NK-92 (cell line): ENCODE results near the gene MROH2B.

Experiments
- DNase-seq: peaks from one replicate; lab custom pipeline; 2025; ENCODE audit not compliant: unreplicated experiment; lab: John Stamatoyannopoulos, UW

The MROH2B gene

DNA sequence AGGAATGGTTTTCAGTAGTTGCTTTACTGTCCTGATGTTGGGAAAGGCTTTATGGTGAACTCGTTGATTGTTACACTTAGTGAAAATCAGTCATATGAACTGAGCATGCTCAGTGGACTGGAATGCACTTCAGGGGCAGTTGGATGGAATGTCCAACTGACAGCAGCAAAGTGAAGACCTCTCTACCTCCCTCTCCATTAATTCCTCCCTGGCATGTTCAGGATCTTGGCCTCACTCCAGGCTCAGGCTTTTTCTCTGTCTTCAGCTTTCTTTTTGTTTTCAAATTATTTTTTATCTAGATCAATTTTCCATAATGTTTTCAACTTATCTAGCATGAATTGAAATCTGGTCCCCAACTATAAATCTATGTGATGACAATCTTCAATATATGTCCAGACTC lies at the start of gene MROH2B:
Gene MROH2B (minus strand): TSS at position 101 of the 400 bp plus-strand sequence. CDS start 490 bp downstream, outside the sequence.
- no peak for DNase-seq

DNA sequence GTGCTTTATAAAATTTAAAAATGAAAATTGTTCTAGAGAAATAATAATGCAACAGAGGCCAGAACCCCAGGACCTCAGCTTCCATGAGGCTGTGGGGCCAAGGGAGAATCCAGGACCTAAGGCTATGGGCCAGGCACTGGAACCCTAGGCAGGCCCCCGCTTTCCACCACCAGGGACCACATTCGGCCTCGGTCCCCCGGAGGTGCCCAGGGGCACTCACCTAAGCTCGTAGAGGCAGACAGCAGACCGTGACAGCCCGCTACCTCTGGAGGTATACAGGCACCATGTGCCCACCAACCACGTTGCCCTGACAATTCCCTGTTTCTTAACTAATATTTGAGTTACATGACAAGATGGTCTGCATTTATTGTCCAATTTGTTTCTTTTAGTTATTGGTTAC lies 49.5 kb upstream of the MROH2B start:
- DNase-seq: no peak

DNA sequence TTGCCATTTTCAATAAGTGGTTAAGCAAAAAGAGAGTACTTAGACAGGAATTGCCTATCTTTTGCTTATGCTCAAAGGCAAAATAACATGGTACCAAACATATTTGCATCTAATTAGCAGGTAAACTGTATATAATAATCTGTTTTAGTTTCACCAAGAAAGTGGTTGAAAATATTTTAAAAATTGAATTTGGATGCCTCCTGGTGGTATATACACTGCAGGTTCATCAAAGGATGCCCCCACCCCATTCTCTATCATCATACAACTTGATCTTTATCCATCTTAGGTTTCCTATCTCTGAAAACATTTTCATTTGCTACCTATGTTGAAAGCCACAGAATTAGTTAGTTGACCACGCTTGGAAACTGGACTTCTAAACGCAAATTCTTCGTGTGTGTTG lies 47.0 kb upstream of the MROH2B start:
- no peak for DNase-seq

DNA sequence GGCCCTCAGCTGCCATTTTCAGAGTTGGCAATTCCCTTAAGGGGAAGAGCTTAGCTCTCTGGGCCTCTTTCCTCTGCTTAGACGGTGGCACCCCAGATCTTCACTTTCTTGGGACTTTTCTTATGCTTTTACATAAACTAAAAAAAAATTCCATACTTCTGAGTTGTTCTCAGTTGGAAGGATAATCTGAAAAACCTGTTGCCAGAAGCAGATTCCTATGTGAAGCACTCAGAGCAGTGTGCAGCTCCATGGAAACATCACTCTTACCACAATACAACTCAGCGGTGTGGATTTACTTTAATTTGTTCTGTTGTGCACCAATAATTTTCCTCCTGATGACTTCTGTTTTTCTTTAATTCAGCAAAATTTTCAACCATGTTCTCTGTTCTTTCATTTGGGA lies 44.1 kb upstream of the MROH2B start:
- no peak for DNase-seq

DNA sequence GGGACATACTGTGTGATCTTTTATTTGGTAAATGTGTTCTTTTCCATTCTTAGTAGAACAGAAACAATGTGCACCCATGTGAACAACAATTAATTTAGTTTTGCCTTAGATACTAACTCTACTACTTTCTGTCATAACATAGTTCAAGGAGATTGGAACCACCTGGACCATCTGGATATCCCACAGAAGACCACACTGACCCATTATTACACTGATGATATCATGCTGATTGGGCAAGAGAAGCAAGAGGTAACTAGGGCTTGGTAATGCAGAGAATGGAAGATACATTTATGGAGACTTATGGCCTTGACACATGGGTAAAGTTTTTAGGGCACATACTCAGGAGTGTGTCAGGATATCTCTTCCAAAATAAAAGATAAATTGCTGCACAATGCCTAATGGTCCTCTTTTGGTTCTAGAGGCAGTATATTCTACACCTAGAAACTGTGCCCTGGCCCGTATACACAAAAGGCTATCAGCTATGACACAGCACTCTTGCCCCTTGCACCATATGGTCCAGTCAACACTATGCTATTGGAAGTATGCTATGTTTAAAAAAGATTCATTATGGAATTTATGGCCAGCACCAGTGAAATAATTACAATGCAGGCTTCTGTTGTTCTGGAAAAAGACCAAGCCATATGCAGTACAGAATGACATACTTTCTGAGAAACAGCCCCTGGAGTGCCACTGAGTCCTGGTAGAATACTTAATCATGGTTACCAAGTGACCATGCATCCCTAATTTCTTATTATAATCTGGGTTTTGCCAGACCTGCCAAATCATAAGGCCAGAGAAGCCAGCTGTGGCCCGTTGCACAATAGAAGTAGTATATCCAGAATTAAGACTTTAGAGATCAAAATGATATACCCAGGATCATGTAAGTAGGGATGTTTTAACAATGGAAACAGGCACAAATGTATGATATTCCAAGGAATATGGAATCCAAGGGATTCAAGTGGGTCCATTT lies 41.6 kb upstream of the MROH2B start:
- no peak for DNase-seq

DNA sequence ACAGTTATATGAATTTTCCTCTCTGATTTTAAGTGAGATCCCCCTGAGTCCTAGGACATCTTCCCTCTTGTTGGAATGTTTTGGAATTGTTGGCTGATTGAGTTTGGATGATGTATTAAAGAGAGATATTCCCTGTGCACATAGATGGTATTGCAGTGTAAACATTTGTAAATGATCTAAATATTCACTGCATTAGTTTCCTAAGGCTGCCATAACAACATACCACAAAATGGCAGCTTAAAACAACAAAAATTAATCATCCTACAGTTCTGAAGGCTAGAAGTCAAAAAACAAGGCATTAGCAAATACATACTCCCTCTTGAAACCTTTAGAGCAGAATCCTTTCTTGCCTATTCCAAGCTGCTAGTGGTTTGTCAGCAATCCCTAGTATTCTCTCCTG lies 38.0 kb upstream of the MROH2B start:
- DNase-seq: no peak

DNA sequence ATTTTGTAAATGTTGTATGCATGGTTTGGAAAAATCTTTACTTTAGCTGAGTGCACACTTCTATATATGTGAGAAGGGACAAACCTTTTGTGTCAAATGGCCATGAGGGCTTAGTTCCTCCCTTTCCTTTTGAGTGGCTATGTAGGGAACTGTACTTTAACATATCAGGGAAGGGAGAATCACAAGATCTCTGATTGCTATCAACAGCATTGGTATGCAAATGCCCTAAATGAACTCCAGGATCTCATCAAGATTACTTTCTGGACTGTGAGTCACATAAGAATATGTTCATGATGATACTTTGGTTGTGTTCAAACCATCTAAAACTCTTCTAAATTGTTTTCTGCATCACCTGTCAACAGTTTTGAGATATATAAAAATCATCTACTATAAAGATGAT lies 31.2 kb upstream of the MROH2B start:
- no peak for DNase-seq

DNA sequence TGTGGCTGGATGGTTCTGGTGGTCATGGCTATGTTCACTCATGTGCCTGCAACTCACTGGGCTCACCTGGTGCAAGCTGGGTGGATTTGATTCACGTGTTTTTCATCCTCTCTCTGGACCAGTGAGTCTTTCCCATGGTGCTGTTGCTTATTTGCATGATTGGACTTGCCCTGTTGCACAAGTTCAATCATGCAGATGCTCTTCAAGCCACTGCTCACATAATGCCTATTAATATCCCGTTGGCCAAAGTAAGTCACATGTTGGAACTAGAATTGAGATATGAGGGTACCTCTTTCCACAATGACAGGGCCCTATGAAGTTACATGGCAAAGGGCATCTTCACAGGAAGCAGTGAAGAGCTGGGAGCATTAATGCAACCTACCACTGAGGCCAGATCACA lies 26.5 kb upstream of the MROH2B start:
- DNase-seq: no peak

DNA sequence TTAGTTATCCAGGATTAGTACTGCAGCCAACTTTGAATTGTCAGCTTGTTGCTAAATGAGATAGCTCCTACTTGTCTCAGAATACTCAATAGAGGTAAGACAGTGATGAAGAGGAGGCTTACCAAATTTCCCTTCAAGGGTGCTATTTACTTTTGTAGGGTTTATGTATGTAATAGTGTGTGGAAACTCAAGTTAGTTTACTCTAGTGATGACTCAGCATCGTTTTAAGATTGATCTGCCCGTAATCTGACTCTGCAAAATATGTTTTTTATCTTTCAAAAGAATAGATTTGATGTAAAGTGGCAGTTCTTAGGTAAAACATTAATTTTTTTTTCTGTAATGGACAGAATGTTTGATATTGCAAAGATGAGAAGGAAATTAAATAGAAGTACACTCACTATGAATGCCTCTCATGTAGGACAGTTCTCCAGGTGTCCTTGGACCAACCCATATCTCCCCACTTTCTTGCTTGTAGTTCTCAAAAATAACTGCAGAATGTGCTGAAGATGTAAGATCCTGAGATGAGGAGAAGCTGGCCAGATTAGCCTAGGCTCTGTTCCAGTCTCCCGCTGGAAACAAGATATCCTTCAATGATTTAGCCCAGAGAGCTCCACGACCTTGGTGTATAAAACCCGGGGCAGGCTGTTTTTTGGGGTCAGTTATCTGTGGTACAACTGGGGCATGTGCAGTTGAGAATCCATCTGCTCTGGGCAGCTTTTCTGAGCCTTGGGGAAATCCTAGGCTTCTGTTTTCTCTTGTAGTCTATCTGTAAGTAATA lies 24.4 kb upstream of the MROH2B start:
- DNase-seq: no peak

DNA sequence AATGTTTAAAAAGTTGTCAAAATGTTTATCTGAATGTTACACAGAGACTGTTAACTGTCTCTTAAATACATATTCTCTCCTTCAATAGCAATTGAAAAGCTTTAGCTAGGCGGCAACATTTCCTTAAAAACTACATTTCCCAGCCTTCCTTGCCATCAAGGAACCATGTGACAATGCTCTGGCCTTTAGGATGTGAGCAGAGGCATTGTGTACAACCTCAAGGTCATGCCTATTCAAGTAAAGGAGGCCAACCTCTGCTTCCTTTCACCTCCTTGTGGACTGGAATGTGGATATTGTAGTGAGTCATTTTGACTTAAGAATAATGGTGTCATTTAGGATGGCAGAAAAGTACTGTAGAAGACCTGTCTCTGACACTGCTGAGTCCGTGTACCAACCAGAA lies 23.7 kb upstream of the MROH2B start:
- DNase-seq: no peak

- DNase-seq: no peak
Measured at GRCh38 chr5:41093803-41094202, 22.7 kb upstream of the MROH2B start.

GRCh38 chr5:41087461-41087860 lies 16.3 kb upstream of the MROH2B start:
- DNase-seq: no peak

DNA sequence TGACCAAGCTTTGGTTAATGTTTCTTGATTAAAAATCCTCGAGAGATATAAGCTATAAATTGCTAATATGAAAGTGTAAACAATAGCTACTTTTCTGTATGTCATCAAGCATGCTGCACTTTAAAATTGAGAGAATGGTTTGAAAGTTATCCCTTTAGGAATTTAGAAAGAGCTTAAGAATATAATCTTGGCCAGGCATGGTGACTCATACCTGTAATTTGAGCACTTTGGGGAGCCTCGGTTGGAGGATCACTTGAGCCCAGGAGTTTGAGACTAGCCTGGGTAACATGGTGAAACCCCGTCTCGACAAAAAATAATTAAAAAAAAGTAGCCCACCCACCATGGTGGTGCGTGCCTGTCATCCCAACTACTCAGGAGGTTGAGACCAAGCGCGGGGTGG lies 12.2 kb upstream of the MROH2B start:
- no peak for DNase-seq

GRCh38 chr5:41071975-41072374 lies 833 bp upstream of the MROH2B start:
- no peak for DNase-seq

- DNase-seq: no peak
Measured at GRCh38 chr5:41067714-41068568, 3.2 kb downstream of the MROH2B start.

- DNase-seq: no peak
Measured at GRCh38 chr5:41065691-41066335, 5.3 kb downstream of the MROH2B start.

DNA sequence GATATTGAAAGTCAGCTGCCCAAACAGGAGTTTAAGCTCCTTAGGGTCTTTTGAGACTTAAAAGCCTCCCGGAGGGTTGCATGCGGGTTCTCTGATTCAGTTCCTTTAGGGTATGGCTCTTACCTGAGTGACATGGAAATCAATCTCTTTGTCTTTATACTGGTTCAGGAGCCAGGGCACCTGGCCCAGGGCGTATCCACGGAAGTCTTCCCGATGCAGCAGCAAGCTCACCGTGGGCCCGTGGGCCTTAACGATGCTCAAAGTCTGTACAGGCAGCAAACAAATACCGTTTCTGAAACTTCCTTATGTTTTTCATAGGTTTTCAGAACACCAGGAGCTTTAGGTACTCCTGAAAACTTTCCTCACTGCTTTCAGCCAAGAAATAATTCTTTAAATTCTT lies 13.2 kb downstream of the MROH2B start:
- no peak for DNase-seq

DNA sequence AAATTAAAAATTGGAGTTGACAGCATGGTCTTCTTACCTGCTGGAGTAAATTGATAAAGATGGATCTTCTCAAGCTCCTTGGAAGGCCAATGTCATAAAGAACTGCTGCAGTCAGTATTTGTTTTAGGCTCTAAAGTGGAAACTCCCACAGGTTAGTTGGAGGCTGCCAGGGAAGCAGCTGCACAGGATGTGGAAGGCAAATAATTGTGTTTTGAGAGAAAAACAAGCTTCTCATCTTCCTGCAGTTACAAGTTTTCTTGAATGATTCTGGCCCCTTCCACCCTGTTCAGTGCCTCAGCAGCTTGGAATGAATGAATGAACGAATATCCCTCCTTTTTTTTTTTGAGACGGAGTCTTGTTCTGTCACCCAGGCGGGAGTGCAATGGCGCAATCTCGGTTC lies 13.9 kb downstream of the MROH2B start:
- no peak for DNase-seq

GRCh38 chr5:41048986-41049385 lies 22.2 kb downstream of the MROH2B start:
- DNase-seq: no peak

GRCh38 chr5:41043109-41043747 lies 27.9 kb downstream of the MROH2B start:
- no peak for DNase-seq
